DLD1 (cell line): ENCODE measurements around the gene DDTL.
"Not testable (repeated sequence)": the region's sequence is repeated elsewhere in the genome, so short reads cannot be mapped to it uniquely, and the experiment has no call there.

Source experiments
- in situ Hi-C: cut with HindIII; loops from 2 replicates; pipeline ENCODE4 v1.10.0; 2017; ENCODE audit warnings: low sequenced_read_pairs

The DDTL gene

DNA sequence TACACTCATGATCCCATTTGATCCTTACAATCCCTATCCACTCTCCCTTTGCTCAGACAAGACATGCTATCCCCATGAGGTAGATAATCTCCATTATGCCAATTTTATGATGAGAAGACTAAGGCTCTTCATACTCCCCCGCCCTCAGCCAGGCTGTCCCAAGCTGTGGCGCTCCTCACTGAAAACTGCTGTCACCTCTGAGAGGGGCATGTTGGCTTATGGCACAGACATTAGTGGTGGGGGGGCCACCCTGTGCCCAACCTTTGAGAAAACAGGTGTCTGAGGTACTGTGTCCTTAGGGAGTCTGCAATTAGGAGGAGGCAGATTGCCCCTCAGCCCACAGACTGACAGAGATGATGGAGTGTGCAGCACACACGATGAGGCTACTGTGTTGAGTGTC lies 2.4 kb downstream of the DDTL start:
- in situ Hi-C loops, result no loop called here

DNA sequence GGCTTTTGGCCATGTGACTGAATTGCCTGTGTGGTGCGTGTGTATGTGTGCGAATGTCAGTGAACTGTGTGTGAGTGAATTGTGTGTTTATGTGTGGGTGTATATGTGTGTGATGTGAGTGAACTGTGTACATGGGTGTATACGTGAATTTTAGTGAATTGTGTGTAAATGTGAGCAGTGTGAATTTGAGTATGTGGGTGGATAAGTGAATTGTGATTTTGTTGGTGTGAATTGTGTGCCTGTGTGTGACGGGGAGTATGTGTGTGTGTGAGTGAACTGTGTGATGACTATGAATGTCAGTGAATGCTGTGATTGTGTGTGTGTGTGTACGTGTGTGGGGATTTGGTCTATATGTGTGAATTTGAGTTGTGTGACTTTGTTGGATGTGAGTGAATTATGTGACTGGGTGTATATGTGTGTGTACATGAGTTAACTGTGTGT lies 3.5 kb downstream of the DDTL start:
- in situ Hi-C loops, result no loop called here

DNA sequence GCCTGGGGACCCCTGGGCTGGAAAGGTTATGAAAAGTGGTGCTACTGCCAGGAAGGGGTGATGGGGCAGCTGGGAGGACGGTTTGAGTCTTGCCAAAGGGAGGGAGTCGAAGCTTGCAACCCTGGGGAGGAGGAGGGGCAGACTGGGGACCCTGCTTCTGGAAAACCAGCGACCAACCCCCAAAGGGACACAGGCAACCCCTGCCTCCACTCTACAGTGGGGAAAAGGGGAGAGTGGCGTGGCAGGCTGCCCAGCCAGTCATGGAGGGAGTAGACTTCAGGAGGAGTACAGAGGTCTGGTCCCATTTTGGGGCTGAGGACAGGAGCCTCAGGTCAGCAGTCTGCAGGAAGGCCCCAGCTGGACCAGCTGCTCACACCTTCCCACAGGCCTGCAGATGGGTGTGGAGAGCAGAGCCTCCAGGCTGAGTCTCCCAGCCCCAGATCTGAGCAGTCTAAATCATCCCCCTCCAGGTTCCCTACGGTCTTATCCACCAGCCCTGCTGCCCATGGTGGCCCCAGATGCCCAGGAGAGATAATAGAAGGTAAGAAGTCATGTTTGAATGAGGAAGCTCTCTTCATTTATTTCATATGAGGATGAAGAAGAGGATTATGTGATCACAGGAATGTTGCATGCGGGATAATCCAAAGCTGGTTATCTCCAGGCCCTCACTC lies 4.3 kb downstream of the DDTL start:
- in situ Hi-C loops, result no loop called here

DNA sequence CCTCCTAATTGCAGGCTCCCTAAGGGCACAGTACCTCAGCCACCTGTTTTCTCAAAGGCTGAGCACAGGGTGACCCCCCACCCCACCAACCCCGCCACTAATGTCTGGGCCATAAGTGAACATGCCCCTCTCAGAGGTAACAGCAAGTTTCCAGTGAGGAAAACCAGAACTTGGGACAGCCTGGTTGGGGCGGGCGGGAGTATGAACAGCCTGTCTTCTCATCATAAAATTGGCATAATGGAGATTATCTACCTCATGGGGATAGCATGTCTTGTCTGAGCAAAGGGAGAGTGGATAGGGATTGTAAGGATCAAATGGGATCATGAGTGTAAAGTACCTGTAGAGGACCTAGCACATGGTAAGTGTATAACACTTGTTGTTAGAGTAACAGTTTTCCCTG lies 5.2 kb downstream of the DDTL start:
- in situ Hi-C loops, result not testable (repeated sequence)

DNA sequence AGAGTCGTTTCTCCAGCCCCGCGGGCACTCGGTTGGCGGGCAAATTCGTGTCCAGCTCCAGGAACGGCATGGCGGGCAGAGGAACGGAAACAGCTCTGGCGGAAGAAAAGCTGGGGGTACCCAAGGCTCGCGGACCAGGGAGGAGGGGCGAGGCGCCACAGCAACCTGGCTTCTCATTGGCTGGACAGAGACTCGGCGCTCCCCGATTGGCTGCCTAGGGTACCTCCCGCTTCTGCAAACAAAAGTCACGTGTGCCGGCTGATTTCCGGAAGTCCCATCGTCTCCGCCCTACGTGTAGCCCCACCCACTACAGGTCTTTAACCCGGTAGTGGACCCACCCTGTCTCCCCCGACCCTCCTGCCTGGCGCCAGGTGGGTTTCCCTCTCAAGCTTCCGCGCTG lies 7.7 kb downstream of the DDTL start, which contains the start of gene DDT:
DDT (minus strand) TSS at position 97 of the 400 bp plus-strand sequence; CDS start at position 70, 27 bp downstream.
- in situ Hi-C loops, result not testable (repeated sequence)

DNA sequence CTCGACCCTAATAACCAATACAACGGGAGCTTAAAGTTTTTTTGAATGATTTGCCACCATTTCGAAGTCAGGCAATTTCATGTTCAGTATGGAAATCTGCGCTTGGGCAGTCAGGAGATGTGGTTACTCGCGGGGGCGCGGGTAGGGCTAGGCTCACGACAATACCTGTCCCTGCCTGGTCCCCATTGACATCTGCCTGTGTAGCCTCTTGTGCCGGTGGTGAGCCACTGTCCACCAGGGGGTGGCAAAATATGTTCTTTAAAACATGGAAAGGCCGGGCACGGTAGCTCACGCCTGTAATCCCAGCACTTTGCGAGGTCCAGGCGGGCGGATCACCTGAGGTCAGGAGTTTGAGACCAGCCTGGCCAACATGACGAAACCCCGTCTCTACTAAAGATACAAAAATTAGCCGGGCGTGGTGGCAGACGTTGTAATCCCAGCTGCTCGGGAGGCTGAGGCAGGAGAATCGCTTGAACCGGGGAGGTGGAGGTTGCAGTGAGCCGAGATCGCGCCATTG lies 8.2 kb downstream of the DDTL start:
- in situ Hi-C loops, result not testable (repeated sequence)

DNA sequence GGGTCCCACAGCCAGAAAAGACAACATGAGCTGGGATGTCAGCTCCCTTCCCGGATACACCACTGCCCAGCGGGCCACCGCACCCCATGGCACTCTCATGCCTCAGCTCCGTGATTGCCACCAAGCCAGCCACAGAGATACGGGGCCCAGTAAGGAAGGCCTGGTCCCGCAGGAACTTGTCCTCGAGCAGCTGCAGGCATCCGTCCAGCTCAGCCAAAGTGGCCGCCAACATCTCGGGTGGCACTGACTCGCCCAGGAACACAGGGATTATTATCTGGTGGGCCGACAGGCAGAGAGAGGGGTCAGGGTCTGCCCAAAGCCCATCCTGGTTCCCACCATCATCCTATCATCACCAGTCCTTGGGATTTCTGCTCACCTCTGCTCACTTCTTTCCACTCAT lies 10.6 kb downstream of the DDTL start:
- in situ Hi-C loops, result not testable (repeated sequence)

DNA sequence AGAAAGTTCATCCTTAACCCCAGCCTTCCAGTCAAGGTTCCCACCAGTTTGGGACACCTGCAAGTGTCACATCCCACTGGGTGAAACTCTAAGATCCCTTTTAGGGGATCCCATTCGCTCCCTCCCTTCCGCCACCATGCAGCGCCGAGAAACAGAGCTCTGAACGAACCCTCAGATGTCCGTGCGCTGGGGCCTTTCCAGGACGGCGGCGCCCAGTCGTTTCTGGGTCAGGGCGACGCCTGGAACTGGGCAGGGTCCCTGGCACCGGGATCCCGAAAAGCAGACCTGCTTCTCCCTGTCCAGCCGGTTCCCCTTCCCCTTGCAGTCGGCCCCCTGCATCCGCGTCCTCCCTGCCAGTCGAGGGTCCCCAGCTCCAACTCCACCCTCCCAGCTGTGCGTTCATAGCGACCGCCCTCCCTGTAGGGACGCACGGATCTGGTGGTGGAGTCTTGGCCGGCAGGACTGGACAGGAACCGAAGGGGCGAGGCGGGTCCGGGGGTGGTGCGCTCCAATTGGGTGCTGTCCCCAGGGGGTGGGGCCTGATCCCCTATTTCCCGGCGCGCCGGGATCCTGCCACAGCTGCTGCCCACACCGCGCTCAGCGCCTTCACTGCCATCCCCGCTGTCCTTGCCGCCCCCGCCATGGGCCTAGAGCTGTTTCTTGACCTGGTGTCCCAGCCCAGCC lies 13.0 kb downstream of the DDTL start, which contains the start of gene GSTT2:
GSTT2 (plus strand) TSS at position 578 of the 684 bp plus-strand sequence.
- in situ Hi-C loops, result not testable (repeated sequence)

DNA sequence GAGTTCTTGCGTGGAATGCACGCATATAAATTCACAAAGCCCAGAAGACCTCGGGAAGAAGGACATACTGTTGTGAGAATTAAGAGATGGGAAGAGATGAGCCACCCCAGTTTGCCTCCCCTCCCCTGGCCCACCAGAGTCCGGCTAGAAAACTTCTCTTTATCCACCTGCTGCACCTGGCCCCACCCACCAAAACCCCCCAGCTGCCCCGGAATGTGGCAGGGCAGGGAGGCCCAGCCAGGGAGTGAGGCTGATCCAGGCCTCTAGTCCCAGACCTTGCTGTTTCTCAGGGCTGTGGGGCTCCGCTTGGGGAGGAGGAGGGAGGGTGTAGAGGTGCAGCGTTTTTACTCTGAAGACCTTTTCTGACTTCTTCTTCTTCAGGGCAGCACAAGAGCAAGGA lies 13.9 kb downstream of the DDTL start:
- in situ Hi-C loops, result not testable (repeated sequence)

DNA sequence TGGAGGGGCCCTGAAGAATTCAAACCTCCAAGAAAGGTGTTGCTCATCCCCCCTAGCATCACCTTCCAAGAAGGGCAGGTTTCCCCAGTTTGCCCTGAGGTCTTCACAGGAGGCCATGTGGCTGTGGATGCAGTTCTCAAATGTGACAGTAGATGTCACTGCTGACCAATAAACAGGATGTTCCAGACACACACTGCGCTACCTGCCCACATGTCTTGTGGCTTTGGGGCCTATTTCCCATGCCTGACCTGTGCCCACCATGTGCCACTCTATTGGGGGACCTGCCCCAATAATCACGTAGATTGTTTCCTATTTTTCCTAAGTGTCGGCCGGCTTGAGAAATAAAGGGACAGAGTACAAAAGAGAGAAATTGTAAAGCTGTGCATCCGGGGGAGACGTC lies 17.7 kb downstream of the DDTL start:
- in situ Hi-C loops, result no loop called here

DNA sequence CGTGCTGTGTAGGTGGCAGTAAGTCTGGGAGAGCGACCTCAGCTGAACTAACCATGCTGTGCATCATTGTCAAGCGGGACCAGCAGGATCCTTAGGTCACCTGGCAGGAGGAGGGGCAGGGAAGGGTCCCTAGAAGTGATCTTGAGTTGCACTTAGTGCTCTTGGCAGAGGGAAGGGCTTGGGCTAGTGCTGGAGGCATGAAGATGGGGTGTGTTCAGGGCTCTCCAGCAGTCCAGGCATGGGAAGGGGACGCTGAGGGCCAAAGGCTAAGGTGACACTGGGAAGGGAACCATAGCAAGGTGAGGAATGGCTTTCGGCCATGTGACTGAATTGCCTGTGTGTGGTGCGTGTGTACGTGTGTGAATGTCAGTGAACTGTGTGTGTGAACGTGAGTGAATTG lies 19.4 kb downstream of the DDTL start:
- in situ Hi-C loops, result not testable (repeated sequence)

DNA sequence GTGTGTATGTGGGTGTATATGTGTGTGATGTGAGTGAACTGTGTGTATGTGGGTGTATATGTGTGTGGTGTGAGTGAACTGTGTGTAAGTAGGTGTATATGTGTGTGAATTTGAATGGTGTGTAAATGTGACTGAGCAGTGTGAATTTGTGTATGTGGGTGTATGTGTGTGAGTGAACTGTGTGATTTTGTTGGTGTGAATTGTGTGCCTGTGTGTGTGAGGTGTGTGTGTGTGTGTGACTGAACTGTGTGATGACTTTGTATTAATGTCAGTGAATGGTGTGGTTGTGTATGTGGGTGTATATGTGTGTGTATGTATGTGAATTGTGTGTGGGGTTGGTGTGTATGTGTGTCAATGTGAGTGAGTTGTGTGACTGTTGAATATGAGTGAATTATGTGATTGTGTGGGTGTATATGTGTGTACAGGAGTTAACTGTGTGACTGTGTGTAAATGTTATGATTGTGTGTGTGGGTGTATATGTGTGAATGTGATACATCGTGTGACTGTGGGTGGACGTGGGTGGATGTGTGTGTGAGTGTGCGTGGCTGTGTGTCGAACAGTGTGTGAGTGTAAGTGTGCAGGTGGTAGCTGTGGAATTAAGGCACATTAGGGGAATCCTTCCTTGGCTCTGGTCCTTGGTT lies 20.0 kb downstream of the DDTL start:
- in situ Hi-C loops, result not testable (repeated sequence)

DNA sequence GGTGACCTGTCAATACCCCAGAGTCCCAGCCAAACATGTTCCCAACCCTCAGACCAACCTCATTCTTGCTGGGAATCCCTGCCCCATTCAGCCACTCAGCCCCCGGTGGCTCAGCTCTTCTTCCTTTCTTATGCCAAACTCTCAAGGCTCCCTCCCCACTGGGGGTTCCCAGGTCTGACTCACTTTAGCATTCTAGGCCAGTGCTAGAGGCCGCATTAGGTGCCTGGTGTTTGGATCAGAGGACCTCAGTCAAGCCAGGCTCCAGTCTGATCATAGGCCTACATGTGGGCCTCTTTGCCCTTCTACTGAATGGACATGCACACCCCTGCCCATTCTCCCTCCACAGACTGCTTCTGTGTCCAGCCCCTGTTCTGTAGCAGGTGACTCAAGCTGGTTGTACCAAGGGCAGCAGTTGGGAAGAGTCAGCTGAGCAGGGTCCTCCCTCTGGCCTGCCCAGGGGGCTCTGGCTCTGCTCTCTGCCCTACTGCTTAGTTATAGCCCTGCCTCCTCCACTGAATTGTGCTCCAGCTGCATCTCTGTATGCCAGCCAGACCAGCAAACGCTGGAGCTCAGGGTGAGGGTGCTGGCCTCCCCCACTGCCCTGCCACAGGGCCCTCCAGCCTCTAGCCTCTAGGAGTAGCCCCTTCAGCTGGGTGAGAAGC lies 23.0 kb downstream of the DDTL start:
- in situ Hi-C loops, result not testable (repeated sequence)

DNA sequence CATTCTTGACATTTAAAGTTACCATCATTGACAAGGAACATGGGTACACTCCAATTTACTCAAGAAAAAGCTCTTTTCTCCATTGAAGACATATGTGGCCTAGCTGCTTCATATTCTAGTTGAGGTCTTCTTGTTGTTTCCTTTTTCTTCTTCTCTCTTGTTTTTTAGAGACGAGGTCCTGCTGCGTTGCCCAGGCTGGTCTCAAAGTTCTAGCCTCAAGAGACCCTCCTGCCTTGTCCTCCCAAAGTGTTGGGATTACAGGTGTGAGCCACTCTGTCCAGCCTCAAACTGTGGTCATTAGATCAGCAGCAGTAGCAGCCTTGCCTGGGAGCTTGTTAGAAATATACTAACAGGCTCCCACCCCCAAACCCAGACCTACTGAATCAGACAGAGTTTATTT lies 26.4 kb downstream of the DDTL start:
- in situ Hi-C loops, result not testable (repeated sequence)

DNA sequence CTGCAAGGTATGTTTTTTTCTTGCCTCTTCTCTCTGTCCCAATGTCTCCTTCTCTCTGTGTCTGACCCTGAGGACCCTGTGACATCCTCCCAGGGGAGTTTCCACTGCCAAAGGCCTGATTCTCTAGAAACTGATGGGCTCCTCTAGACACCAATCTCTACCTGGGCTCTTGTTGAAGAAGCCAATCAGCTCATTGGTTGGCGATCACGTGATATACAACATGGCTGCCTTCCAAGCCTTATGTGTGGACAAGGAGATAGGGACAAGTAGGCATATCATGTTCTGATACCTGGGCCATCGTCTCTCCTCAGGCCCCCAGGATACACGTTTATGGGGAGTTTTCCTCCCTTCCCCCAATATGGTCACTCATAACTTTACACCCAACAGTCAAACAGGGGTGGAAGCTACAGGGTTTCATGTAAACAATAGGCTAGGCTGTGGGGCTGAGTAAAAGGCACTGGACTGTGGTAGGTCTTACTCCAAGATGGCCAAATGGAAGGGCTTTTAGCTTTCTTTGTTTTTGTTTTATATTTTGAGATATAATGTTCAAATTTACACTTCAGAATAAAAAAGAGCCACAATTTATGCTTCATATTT lies 27.0 kb downstream of the DDTL start:
- in situ Hi-C loops, result not testable (repeated sequence)

DNA sequence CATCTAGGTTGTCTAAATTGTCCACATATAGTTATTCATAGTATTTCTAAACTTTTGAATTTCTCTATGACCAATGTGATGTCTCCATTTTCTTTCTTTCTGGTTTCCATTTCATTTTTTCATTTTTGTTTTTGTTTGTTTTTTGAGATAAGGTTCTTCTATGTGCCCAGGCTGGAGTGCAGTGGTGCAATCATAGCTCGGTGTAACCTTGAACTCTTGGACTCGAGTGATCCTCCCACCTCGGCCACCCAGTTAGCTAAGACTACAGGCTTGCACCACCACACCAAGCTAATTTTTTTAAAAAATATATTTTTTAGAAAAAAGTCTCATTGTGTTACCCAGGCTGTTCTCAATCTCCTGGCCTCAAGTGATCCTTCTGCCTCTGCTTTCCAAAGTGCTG lies 30.4 kb downstream of the DDTL start:
- in situ Hi-C loops, result no loop called here

DNA sequence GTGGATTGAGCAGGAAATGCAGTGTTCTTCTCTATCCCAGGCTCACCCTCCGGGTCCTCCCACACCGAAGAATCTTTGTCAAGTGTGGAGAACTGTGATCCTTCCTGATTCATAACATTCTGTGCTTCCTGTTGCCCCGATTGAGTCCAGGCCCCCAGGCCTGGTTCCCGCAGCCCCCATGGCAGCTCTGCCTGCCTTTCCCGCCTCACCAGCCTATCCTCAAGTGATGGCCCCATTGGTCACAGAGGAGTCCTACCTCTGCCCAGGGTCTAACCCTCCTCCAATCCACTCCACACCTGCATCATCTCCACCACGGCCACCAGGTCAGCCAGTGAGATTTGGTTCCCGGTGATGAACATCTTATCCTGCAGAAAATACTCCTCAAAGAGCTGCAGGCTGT lies 33.1 kb downstream of the DDTL start:
- in situ Hi-C loops, result loop anchor here (10.0 kb wide), 1 partner anchor 165 kb away; no protein-coding TSS in a partner anchor

DNA sequence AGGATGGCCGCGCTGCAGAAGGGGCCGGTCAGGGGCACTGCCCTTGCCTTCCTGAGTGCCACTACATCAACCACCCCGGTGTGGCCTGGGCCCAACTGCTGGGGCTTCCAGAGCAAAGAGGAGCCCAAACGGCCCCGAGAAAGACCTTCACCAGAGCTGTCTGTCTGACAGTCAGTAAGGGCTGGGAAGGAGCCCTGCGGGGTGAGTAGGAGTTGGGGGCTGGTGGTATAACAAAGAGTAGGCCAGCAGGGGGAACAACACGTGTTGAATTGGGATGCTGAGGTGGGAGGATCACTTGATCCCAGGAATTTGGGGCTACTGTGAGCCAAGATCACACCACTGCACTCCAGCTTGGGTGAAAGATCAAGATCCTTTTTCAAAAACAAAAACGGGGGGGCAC lies 34.6 kb downstream of the DDTL start:
- in situ Hi-C loops, result loop anchor here (10.0 kb wide), 1 partner anchor 163 kb away; no protein-coding TSS in a partner anchor

DNA sequence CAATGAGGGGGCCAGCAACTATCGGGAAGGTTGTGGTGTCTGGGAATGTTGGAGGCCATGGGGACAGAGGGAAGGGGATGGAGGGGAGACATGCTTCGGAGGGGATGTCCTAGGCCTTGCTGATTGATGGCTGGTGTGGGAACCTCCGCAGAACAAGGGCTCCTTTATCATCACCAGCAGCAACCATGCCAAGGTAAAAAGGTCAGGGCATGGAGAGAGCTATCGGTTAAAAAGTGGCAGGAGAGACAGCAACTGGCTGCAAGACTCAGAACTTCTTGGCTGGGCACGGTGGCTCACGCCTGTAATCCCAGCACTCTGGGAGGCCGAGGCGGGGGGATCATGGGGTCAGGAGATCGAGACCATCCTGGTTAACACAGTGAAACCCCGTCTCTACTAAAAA lies 35.6 kb downstream of the DDTL start:
- in situ Hi-C loops, result loop anchor here (10.0 kb wide), 1 partner anchor 163 kb away; no protein-coding TSS in a partner anchor

DNA sequence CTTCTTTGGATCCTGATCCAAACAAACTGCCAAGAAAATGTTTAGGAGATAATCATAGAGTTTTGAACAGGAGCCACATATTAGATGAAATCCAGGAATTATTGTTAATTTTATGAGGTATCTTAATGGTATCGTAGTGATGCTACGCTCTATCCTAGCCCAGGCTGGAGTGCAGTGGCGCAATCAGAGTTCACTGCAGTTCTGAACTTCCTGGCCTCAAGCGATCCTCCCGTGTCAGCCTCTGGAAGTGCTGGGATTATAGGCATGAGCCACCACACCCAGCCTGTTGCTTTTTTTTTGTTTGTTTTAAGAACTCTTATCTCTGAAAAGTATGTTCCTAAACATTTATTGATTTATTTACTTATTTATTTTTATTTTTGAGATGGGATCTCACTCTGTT lies 36.2 kb downstream of the DDTL start:
- in situ Hi-C loops, result loop anchor here (10.0 kb wide), 1 partner anchor 162 kb away; no protein-coding TSS in a partner anchor
